HFFc6 (cell line): Measurements from ENCODE around the gene CLCN4. TPM values are rescaled to one million over a fixed set of nuclear protein-coding genes. Genes with fewer than 3 reads are reported as not detected.
A peak's percentile ranks its signal among the peaks of the same experiment; 100 is the strongest.

ENCODE experiments used
- DNase-seq: peaks from one replicate; pipeline ENCODE4 v3.0.0-alpha.2; 2018
- H3K27ac Mint-ChIP-seq: 2 replicates; pipeline ENCODE4 v1.8.0; 2020; ENCODE audit warnings: mild to moderate bottlenecking, mixed read lengths
- H3K27me3 Mint-ChIP-seq: 2 replicates; pipeline ENCODE4 v1.8.0; 2021; ENCODE audit warnings: mild to moderate bottlenecking, moderate library complexity, mixed read lengths; ENCODE audit not compliant: insufficient read depth
- H3K36me3 Mint-ChIP-seq: 2 replicates; pipeline ENCODE4 v1.8.0; 2021; ENCODE audit warnings: low read depth, mixed read lengths
- H3K4me1 Mint-ChIP-seq: 2 replicates; pipeline ENCODE4 v1.8.0; 2020; ENCODE audit warnings: low read depth, mixed read lengths
- H3K4me3 Mint-ChIP-seq: 2 replicates; pipeline ENCODE4 v1.8.0; 2020; ENCODE audit warnings: mild to moderate bottlenecking, moderate library complexity, mixed read lengths
- H3K9me3 Mint-ChIP-seq: 2 replicates; pipeline ENCODE4 v1.8.0; 2020; ENCODE audit warnings: mild to moderate bottlenecking, mixed read lengths
- CTCF ChIP-seq: fragments of 200-600 bp; sonication (generic); IDR thresholded peaks from 2 replicates; pipeline ENCODE4 v1.5.0; 2021; ENCODE audit warnings: antibody characterized with exemption, mild to moderate bottlenecking
- total RNA-seq, 6 experiments: library from RNA; stranded (reverse); fragmentation: NEBNext Ultra II Directional; extraction: Animal tissue kit (Norgen Biotek cat#: 25700); gene quantifications; 2 replicates in 1 of 6; 3 replicates in 5 of 6; pipeline ENCODE4 v1.2.3, GENCODE V29; 2021

The CLCN4 gene
- total RNA-seq, 6 experiments from 2014 or later = 0.14 to 0.17 TPM; not detected in 4

- Mint-ChIP-seq H3K4me3 (no peak overlapping the region), H3K36me3 (no peaks in the 10 kb centered on the region), H3K27ac (no peak overlapping the region), H3K4me1 (no peaks in the 10 kb centered on the region; the same call in 1 of the 2 replicates), H3K9me3 (no peaks in the 10 kb centered on the region), H3K27me3 (no peaks in the 10 kb centered on the region; the same call in 1 of the 2 replicates)
- peak; percentile 52 for TF ChIP-seq CTCF
- DNase-seq = no peak
Measured at GRCh38 chrX:10254739-10255138, 98.0 kb downstream of the CLCN4 start.

- TF ChIP-seq CTCF = no peak
- H3K27me3 Mint-ChIP-seq = no peaks in the 10 kb centered on the region; the same call in 1 of the 2 replicates
- no peaks in the 10 kb centered on the region for H3K36me3 Mint-ChIP-seq
- H3K4me1 Mint-ChIP-seq = peaks cover 5% of the 10 kb centered on the region
- no peaks in the 10 kb centered on the region for H3K9me3 Mint-ChIP-seq
- no peak overlapping the region; the same call in 1 of the 2 replicates for H3K27ac Mint-ChIP-seq
- no peak overlapping the region for H3K4me3 Mint-ChIP-seq
- DNase-seq = peak; percentile 46
Measured at GRCh38 chrX:10259716-10260115, 102.9 kb downstream of the CLCN4 start.

GRCh38 chrX:10265775-10266174 lies 109.0 kb downstream of the CLCN4 start:
- no peak overlapping the region for H3K4me3 Mint-ChIP-seq
- H3K27ac Mint-ChIP-seq = no peak overlapping the region
- no peaks in the 10 kb centered on the region for H3K36me3 Mint-ChIP-seq
- DNase-seq = no peak
- no peaks in the 10 kb centered on the region for H3K9me3 Mint-ChIP-seq
- H3K4me1 Mint-ChIP-seq = no peaks in the 10 kb centered on the region
- H3K27me3 Mint-ChIP-seq = peaks cover 8% of the 10 kb centered on the region
- TF ChIP-seq CTCF = no peak

- Mint-ChIP-seq H3K4me3 (no peak overlapping the region), H3K9me3 (no peaks in the 10 kb centered on the region), H3K27ac (no peak overlapping the region), H3K4me1 (no peaks in the 10 kb centered on the region), H3K36me3 (no peaks in the 10 kb centered on the region), H3K27me3 (peaks cover 5% of the 10 kb centered on the region)
- no peak for DNase-seq
- TF ChIP-seq CTCF = no peak
Measured at GRCh38 chrX:10278716-10279115, 121.9 kb downstream of the CLCN4 start.

- Mint-ChIP-seq H3K4me1 (no peaks in the 10 kb centered on the region), H3K9me3 (no peaks in the 10 kb centered on the region), H3K27ac (no peak overlapping the region), H3K4me3 (no peak overlapping the region), H3K27me3 (peaks cover 5% of the 10 kb centered on the region), H3K36me3 (no peaks in the 10 kb centered on the region)
- TF ChIP-seq CTCF = no peak
- DNase-seq = no peak
Measured at GRCh38 chrX:10280071-10280470, 123.3 kb downstream of the CLCN4 start.

GRCh38 chrX:10282490-10282889 lies 125.7 kb downstream of the CLCN4 start:
- H3K9me3 Mint-ChIP-seq = no peaks in the 10 kb centered on the region
- peaks cover 5% of the 10 kb centered on the region for H3K27me3 Mint-ChIP-seq
- H3K4me3 Mint-ChIP-seq = no peak overlapping the region
- no peaks in the 10 kb centered on the region for H3K36me3 Mint-ChIP-seq
- DNase-seq = no peak
- no peak for TF ChIP-seq CTCF
- H3K4me1 Mint-ChIP-seq = no peaks in the 10 kb centered on the region
- no peak overlapping the region for H3K27ac Mint-ChIP-seq
